Cardiac fibroblast (primary cell): ENCODE data around the gene USP16.

Source experiments
- DNase-seq, 2 donors: peaks; one replicate each; pipeline versions ENCODE4 v3.0.0 to v3.0.0-alpha.2; 2010; ENCODE audit warnings: low read depth in 2 of 2
- H3K4me3 ChIP-seq, 2 donors: replicated peaks in 1 of 2; 1 replicate in 1 of 2; 2 replicates in 1 of 2; pipeline ENCODE4 v1.5.1; 2011; ENCODE audit warnings: low read depth in 2 of 2, low read length in 2 of 2, mild to moderate bottlenecking in 2 of 2, moderate library complexity in 1 of 2
- CTCF ChIP-seq: IDR thresholded peaks from one replicate; pipeline ENCODE4 v1.5.1; 2011; ENCODE audit warnings: low read depth, mild to moderate bottlenecking, low read length, inconsistent platforms

USP16 gene

GRCh38 chr21:28992526-28993292 lies 31.8 kb upstream of the USP16 start, which contains the start of gene LTN1:
Gene LTN1 (minus strand): TSS chr21:28992877. CDS start chr21:28992805, 72 bp downstream.
- peak within 1 kb of the TSS; percentile 71 to 100 for H3K4me3 ChIP-seq
- peak; percentile 100 for DNase-seq
- no peak for TF ChIP-seq CTCF

- DNase-seq: no peak
- H3K4me3 ChIP-seq: peak overlapping the region; percentile 21 to 36
- TF ChIP-seq CTCF: no peak
Observed at GRCh38 chr21:28993293-28993629, 31.2 kb upstream of the USP16 start.

GRCh38 chr21:29002442-29003144 lies 21.9 kb upstream of the USP16 start:
- peak overlapping the region; percentile 68 to 73 for H3K4me3 ChIP-seq
- peak; percentile 98 for DNase-seq
- no peak for TF ChIP-seq CTCF

GRCh38 chr21:29005696-29006095 lies 18.8 kb upstream of the USP16 start:
- TF ChIP-seq CTCF: no peak
- no peak overlapping the region for H3K4me3 ChIP-seq
- no peak for DNase-seq

- H3K4me3 ChIP-seq: no peak overlapping the region
- no peak for DNase-seq
- no peak for TF ChIP-seq CTCF
Observed at GRCh38 chr21:29007135-29007534, 17.3 kb upstream of the USP16 start.

- no peak for TF ChIP-seq CTCF
- H3K4me3 ChIP-seq: no peak overlapping the region
- DNase-seq: no peak
Observed at GRCh38 chr21:29007810-29008209, 16.7 kb upstream of the USP16 start.
